22Rv1 (cell line): ENCODE measurements around the gene TMEM164.

Experiments
- ZFX ChIP-seq: fragments of 450-650 bp; IDR thresholded peaks from 2 replicates; pipeline ENCODE4 v1.6.1; 2017; ENCODE audit warnings: antibody characterized with exemption, borderline replicate concordance
- TF ChIP-seq, protein P1 (sequence below): fragments of 450-650 bp; IDR thresholded peaks from 2 replicates; pipeline ENCODE4 v1.5.1; 2017; ENCODE audit warnings: mild to moderate bottlenecking

DNA sequence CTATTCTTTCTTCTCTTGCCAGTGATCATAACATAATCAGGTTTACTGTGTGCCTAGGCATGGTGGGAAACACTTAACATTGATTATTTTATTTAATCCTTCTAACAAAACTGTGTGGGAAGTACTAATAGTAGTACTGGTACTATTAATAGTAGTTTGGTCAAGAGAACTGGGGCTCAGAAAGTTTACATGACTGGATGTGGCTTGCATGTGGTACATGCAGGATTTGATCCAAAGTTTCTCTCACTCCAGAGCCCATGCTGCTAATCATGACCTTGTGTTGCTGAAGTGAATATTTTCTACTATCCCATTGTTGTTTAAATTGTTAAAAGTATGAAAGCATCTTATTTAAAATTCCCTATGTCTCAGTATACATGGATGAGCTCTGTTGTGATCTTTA lies 78.4 kb downstream of the TMEM164 start:
- no peak for TF ChIP-seq ZFX
- TF ChIP-seq, protein P1, sequence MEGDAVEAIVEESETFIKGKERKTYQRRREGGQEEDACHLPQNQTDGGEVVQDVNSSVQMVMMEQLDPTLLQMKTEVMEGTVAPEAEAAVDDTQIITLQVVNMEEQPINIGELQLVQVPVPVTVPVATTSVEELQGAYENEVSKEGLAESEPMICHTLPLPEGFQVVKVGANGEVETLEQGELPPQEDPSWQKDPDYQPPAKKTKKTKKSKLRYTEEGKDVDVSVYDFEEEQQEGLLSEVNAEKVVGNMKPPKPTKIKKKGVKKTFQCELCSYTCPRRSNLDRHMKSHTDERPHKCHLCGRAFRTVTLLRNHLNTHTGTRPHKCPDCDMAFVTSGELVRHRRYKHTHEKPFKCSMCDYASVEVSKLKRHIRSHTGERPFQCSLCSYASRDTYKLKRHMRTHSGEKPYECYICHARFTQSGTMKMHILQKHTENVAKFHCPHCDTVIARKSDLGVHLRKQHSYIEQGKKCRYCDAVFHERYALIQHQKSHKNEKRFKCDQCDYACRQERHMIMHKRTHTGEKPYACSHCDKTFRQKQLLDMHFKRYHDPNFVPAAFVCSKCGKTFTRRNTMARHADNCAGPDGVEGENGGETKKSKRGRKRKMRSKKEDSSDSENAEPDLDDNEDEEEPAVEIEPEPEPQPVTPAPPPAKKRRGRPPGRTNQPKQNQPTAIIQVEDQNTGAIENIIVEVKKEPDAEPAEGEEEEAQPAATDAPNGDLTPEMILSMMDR: no peak
